A549 treated with Hydrocortisone at 1 μM for 4 hours (cell line): Measurements from ENCODE around the gene TSPAN4. TPM values are rescaled to one million over a fixed set of nuclear protein-coding genes. Genes with fewer than 3 reads are reported as not detected.

Source experiments
- total RNA-seq: library from RNA; stranded (reverse); fragments of 200-300 nt; extraction: Qiagen RNA extraction; gene quantifications from 5 replicates; pipeline ENCODE4 v1.2.3, GENCODE V29; 2022

TSPAN4 gene, protein sequence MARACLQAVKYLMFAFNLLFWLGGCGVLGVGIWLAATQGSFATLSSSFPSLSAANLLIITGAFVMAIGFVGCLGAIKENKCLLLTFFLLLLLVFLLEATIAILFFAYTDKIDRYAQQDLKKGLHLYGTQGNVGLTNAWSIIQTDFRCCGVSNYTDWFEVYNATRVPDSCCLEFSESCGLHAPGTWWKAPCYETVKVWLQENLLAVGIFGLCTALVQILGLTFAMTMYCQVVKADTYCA
- 139 to 194 TPM (median 190 TPM) in 5 replicates for total RNA-seq

DNA sequence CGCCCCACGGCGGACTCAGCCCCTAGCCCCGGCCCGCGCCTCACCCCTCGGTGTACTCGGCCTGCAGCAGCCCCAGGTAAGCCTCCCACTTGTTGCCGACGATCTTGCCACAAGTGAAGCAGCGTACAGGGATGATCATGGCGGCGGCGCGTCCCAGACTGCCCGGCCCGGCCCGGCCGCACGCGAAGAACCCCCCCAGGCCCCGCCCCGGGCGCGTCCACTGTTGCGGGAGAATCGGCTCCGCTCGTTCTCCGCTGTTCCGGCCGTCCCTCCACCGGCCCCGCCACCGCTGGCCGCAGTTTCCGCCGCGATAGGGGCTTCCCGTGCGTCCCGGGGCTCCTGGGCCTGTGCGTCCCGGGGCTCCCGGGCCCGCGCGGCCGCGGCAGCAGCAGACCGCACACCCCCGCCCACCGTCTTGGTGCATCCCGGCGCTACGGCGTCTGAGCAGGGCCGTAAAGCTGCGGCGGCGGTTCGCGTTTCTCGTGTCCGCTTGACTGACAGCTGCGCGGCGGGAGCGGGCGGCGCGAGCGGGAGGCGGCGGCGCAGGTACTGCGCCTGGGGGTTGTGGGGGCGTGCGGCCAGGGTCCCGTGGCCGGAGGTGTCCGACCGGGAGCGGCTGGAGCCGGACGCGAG is at the start of gene TSPAN4, which contains the start of gene POLR2L:
TSPAN4 (plus strand) TSS at position 483 of the 633 bp plus-strand sequence. CDS start 7,453 bp downstream, outside the sequence.
POLR2L (minus strand) TSS at position 160 of the 633 bp plus-strand sequence; CDS start at position 139, 21 bp downstream.

DNA sequence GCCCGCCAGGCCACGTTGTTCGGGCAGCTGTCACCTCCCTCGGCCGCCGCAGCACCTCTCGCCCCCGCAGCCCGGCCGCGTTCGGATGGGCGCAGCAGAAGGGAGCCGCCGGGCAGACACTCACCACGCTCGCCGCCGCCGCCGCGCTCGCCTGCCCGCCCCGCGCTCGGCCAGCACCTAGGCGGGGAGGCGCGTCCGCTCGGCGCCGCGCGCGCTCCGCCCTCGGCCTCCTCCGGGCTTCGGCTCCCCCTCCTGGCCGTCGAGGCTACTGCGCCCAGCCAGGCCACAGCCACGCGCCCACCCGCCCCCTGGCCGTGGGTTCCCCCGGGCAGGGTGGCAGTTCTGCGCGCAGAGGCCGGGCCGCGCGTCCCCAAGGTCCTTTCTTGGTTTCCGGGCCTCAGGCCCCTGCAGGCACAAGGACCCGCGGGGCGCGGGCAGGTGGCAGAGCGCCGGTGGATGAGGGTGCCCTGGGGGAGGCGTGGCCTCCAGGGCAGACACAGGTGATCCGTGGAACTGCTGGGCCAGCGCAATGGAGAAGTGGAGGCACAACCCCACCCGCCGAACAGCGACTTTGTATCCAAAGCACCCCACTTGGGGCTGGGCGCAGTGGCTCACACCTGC is 44.4 kb upstream of the TSPAN4 start, which contains the start of gene SLC25A22:
SLC25A22 (minus strand) TSS at position 189 of the 621 bp plus-strand sequence. CDS start 3,275 bp downstream, outside the sequence.

DNA sequence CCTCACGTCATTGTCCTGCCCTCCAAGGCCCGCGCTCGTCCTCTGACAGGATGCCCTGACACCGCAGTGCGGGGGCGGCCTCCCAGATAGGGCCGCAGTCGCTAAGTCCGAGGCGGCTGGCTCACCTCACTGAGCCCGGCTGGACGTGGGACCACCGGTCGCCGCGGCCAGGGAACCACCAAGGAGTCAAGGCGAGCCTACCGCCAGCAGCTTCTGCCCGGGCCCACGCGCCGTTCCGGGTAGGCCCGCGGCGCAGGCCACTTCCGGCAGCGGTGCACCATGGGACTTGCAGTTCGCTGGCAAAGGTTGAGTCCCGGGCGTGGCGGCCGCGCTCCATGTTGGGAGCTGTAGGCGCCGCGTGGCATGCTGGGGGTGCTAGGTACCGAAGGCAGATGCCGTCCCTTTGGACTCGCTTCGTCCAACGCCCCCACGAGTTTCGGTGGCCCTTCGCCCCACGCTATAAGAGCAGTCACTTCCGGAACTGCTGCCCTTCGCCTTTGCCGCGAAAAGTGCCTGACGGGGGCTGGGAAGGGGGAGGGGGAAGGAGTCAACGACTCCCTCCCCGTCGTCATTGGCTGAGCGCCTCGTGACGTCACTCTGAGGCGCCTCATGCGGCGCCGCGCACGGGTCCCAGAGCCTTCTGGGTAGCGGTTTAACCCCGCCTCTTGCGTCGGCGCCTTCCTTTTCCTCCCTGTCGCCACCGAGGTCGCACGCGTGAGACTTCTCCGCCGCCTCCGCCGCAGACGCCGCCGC is 33.2 kb upstream of the TSPAN4 start, which contains the start of gene RPLP2:
RPLP2 (plus strand) TSS at position 681 of the 753 bp plus-strand sequence. CDS start 268 bp downstream, outside the sequence.

DNA sequence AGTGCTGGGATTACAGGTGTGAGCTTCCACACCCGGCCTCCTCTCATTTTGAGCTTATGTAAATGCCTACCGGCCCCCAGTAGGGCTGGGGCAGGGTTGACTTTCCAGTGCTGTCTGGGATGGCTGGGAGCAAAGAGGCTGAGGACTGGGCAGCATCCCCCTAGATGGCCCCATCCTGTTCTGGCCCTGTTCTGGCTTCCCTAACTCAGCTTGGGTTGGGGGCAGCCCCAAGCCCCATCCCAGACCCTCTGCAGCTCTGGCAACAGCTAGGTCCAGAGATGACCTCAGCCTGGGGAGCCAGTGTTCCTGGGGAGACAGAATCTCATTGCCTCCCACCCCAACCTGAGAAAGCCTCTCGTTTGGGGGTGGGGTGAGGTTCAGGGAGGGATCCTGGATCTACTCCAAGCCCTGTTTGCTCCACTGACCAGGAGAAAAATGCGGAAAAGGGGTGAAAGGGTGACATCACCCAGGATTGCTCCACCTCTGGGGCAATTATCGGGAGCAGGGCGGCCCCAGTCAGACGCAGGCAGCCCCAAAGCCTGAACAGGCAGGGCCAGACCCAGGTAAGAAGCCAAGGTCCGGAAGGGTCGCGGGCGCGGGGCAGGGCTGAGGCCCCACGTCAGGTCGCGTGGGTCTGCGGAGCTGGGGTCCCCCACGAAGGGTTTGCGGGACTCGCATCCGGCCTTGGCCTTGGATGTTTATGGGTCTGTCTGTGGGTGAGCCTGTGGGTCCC is 24.1 kb upstream of the TSPAN4 start, which contains the start of gene PNPLA2:
PNPLA2 (plus strand) TSS at position 519 of the 733 bp plus-strand sequence. CDS start 805 bp downstream, outside the sequence.

DNA sequence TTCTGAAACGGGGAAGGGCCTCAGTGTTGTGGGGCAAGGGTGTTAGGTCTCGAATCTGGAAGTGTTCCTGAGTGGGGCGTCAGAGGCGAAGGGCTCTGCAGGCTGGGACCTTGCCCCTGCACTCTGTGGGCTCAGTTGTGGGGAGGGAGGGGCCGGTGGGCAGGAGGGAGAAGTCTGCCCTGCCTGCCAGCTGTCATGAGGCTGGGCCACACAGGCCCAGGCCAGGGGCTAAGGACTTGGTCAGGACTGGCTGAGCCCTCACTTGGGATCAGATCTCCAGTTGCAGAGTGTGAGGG is 14.8 kb upstream of the TSPAN4 start, which contains the start of gene CRACR2B:
CRACR2B (plus strand) TSS at position 23 of the 296 bp plus-strand sequence. CDS start 689 bp downstream, outside the sequence.

DNA sequence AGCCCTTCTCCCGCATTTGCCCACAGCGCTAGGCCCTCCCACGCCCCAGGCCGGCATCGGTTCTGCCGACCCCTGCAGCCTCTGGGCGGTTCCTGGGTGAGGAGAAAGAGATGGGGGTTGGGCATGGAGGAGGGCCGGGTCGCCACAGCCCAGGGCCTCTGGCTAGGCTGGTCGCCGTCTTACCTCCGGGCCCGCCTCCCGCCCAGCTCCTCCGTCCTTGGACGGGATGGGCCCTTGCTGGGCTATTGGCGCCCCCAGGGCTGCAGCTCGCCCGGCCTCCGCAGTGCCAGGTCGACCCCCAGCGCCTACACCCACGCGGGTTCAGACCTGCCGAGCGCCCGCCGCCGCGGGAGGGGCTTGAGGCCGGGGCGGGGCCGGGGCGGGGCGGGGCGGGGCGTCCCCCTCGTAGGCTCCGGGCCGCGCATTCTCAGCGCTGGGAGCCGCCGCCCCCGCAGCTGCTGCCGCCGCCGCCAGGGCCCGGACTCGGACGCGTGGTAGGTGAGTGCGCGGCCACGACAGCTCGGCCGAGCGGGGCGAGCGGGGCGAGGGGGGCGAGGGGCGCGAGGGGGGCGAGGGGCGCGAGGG is 10.0 kb upstream of the TSPAN4 start, which contains the start of gene CD151:
CD151 (plus strand) TSS at position 424 of the 585 bp plus-strand sequence. CDS start 3,118 bp downstream, outside the sequence.

DNA sequence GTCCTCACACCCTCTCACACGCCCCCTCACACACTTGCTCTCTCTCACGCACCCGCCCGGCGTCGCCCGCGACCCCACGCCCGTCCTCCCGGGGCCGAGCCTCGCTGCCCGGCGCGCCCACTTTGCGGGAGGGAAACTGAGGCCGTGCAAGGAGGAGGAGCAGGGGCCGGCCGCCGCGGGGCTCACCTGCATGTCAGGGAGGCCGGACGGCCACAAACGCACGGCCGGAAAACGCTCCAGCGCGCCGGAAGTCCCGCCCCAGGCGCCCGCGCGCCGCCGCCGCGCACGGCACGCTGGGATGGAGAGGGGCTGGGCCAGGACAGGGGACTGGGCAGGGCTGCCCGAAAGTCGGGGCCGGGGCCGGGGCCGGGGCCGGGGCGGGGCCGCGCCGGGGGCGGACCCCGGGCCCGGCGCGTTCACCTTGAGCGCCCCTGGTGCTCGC is 68.0 kb downstream of the TSPAN4 start, which contains the start of gene CHID1:
CHID1 (minus strand) TSS at position 222 of the 442 bp plus-strand sequence. CDS start 5,994 bp downstream, outside the sequence.

Other genes with a start within 250 kb of the TSPAN4 start
- gene IRF7, start 226.9 kb upstream of the TSPAN4 start, total RNA-seq, result 6.2 to 7.7 TPM (median 6.8 TPM) in 5 replicates
- 0.03 to 0.13 TPM (median 0.03 TPM) in 3 of 5 replicates, not detected in the others for gene CDHR5, start 217.9 kb upstream of the TSPAN4 start, total RNA-seq
- gene SCT, start 215.7 kb upstream of the TSPAN4 start, total RNA-seq, result not detected in 5 replicates
- gene DRD4, start 205.6 kb upstream of the TSPAN4 start, total RNA-seq, result 0.10 to 0.31 TPM (median 0.22 TPM) in 5 replicates
- 29.4 to 37.4 TPM (median 34.6 TPM) in 5 replicates for gene DEAF1, start 147.6 kb upstream of the TSPAN4 start, total RNA-seq
- 8.8 to 11.2 TPM (median 11.0 TPM) in 5 replicates for gene TMEM80, start 147.0 kb upstream of the TSPAN4 start, total RNA-seq
- gene EPS8L2, start 136.6 kb upstream of the TSPAN4 start, total RNA-seq, result 86.6 to 123 TPM (median 114 TPM) in 5 replicates
- 392 to 415 TPM (median 399 TPM) in 5 replicates for gene TALDO1, start 95.4 kb upstream of the TSPAN4 start, total RNA-seq
- gene GATD1, start 65.4 kb upstream of the TSPAN4 start, total RNA-seq, result 37.2 to 46.9 TPM (median 43.5 TPM) in 5 replicates
- 1.4 to 2.8 TPM (median 2.4 TPM) in 5 replicates for gene CEND1, start 52.8 kb upstream of the TSPAN4 start, total RNA-seq
- gene SLC25A22, start 44.6 kb upstream of the TSPAN4 start, total RNA-seq, result 27.4 to 34.4 TPM (median 31.1 TPM) in 5 replicates
- 10.1 to 14.2 TPM (median 13.5 TPM) in 5 replicates for gene PIDD1, start 37.6 kb upstream of the TSPAN4 start, total RNA-seq
- 1,408 to 2,641 TPM (median 2,478 TPM) in 5 replicates for gene RPLP2, start 32.9 kb upstream of the TSPAN4 start, total RNA-seq
- gene PNPLA2, start 23.9 kb upstream of the TSPAN4 start, total RNA-seq, result 37.4 to 59.4 TPM (median 57.4 TPM) in 5 replicates
- gene CRACR2B, start 14.9 kb upstream of the TSPAN4 start, total RNA-seq, result 3.0 to 6.3 TPM (median 5.7 TPM) in 5 replicates
- 809 to 892 TPM (median 846 TPM) in 5 replicates for gene CD151, start 9.9 kb upstream of the TSPAN4 start, total RNA-seq
- 474 to 756 TPM (median 614 TPM) in 5 replicates for gene POLR2L, start 323 bp upstream of the TSPAN4 start, total RNA-seq
- gene CHID1, start 68.0 kb downstream of the TSPAN4 start, total RNA-seq, result 69.2 to 82.1 TPM (median 73.1 TPM) in 5 replicates
- 31.5 to 37.2 TPM (median 34.2 TPM) in 5 replicates for gene AP2A2, start 83.0 kb downstream of the TSPAN4 start, total RNA-seq
- gene MUC6, start 193.9 kb downstream of the TSPAN4 start, total RNA-seq, result not detected in 5 replicates
- 0.08 to 0.38 TPM (median 0.22 TPM) in 5 replicates for gene MUC2, start 232.0 kb downstream of the TSPAN4 start, total RNA-seq